Glutamatergic neuron (in vitro differentiated cells): ENCODE data around the gene GRB7. TPM values are rescaled to one million over a fixed set of nuclear protein-coding genes. Genes with fewer than 3 reads are reported as not detected.

ENCODE experiments used
- DNase-seq: peaks from one replicate; pipeline ENCODE4 v3.0.0; 2022
- H3K27ac Mint-ChIP-seq: one replicate; pipeline ENCODE4 v1.8.0; 2020; ENCODE audit warnings: mild to moderate bottlenecking, mixed read lengths, inconsistent platforms; ENCODE audit not compliant: unreplicated experiment
- H3K27me3 Mint-ChIP-seq: one replicate; pipeline ENCODE4 v1.8.0; 2020; ENCODE audit warnings: mild to moderate bottlenecking, moderate library complexity, mixed read lengths, inconsistent platforms; ENCODE audit not compliant: unreplicated experiment
- H3K36me3 Mint-ChIP-seq: one replicate; pipeline ENCODE4 v1.8.0; 2020; ENCODE audit warnings: mild to moderate bottlenecking, mixed read lengths, inconsistent platforms; ENCODE audit not compliant: unreplicated experiment
- H3K4me1 Mint-ChIP-seq: one replicate; pipeline ENCODE4 v1.8.0; 2020; ENCODE audit warnings: mild to moderate bottlenecking, low read depth, mixed read lengths, inconsistent platforms; ENCODE audit not compliant: unreplicated experiment
- H3K4me3 Mint-ChIP-seq: one replicate; pipeline ENCODE4 v1.8.0; 2020; ENCODE audit warnings: mild to moderate bottlenecking, mixed read lengths, inconsistent platforms; ENCODE audit not compliant: unreplicated experiment
- H3K9me3 Mint-ChIP-seq: one replicate; pipeline ENCODE4 v1.8.0; 2020; ENCODE audit warnings: mild to moderate bottlenecking, moderate library complexity, mixed read lengths, inconsistent platforms; ENCODE audit not compliant: unreplicated experiment
- total RNA-seq: library from RNA; stranded (reverse); fragmentation: NEBNext Ultra II Directional; extraction: Animal tissue kit (Norgen Biotek cat#: 25700); gene quantifications from one replicate; pipeline ENCODE4 v1.2.1, GENCODE V29; 2021; ENCODE audit not compliant: unreplicated experiment
- TF ChIP-seq, protein P1 (sequence below): fragments of 200-600 bp; sonication (generic); IDR thresholded peaks from one replicate; pipeline ENCODE4 v1.5.0; 2021; ENCODE audit not compliant: partially characterized antibody, unreplicated experiment

GRB7 gene
- total RNA-seq, 1 donor from 2014 or later = not detected

DNA sequence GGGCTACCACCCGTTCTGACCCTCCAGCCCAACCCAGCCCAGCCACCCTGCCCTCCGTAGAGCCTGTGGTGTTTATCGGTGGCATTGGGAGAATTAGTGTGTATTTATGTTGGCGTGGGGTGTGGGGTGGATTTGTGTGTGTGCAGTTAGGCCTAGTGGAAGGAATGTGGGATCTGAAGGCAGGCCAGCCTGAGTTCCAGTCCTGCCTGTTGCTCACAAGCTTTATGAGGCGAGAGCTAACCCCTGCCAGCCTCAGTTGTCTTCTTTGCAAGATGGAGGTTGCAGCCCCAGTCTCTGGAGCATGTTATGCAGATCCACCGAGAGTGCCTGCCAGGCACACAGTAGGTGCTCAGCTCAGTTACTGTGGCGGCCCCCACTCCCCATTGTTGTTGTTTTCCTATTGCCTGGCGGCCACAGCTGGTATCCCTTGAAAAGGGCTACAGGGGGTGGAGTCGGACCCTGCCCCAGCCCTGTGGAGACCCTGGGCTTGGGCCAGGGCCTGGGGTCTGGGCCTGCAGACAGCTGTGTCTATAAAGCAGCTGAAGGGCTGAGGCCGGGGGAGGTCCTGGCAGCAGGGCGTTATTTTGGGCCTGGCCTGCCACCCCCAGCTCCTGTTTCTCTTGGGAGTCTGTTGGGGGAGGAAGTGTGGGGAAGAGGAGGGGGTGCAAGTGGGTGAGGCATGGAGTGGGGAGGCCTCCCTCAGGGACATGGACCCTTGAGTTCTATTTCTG, 32.8 kb upstream of the GRB7 start:
- TF ChIP-seq, protein P1, sequence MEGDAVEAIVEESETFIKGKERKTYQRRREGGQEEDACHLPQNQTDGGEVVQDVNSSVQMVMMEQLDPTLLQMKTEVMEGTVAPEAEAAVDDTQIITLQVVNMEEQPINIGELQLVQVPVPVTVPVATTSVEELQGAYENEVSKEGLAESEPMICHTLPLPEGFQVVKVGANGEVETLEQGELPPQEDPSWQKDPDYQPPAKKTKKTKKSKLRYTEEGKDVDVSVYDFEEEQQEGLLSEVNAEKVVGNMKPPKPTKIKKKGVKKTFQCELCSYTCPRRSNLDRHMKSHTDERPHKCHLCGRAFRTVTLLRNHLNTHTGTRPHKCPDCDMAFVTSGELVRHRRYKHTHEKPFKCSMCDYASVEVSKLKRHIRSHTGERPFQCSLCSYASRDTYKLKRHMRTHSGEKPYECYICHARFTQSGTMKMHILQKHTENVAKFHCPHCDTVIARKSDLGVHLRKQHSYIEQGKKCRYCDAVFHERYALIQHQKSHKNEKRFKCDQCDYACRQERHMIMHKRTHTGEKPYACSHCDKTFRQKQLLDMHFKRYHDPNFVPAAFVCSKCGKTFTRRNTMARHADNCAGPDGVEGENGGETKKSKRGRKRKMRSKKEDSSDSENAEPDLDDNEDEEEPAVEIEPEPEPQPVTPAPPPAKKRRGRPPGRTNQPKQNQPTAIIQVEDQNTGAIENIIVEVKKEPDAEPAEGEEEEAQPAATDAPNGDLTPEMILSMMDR = no peak
- Mint-ChIP-seq H3K4me1 (peaks cover 11% of the 10 kb centered on the region), H3K27ac (no peak overlapping the region), H3K9me3 (peaks cover 9% of the 10 kb centered on the region), H3K36me3 (no peaks in the 10 kb centered on the region), H3K4me3 (no peak overlapping the region), H3K27me3 (peaks cover 4% of the 10 kb centered on the region)
- no peak for DNase-seq

DNA sequence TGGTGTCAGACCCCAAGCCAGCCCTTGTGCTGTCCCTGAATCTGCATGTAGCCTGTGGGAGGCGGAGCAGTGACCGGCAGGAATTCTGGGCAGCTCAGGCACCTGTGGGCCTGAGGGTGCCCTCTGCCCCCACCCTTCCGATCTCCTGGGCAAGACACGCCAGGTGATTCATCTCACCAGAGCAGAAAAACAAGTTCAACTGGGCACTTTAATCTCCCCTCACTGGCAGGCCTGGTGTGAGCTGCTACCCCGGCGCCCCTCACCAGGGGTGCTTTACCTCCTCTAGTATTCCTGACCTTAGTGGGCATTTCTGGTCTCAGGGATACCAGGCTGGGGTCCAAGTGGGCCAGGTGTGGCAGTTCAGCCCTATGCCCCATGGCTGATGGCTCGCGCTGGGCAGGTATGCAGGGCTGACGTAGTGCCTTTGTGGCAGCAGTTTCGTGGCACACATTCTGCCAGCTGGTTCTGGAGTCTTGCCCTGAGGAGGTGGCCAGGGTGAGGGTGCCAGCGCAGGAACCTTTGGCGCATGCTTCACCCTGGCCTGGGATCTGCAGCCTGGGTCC, 31.9 kb upstream of the GRB7 start:
- Mint-ChIP-seq H3K4me1 (peaks cover 11% of the 10 kb centered on the region), H3K36me3 (no peaks in the 10 kb centered on the region), H3K4me3 (no peak overlapping the region), H3K9me3 (peaks cover 11% of the 10 kb centered on the region), H3K27me3 (peaks cover 4% of the 10 kb centered on the region), H3K27ac (no peak overlapping the region)
- TF ChIP-seq, protein P1 = no peak
- DNase-seq = no peak

DNA sequence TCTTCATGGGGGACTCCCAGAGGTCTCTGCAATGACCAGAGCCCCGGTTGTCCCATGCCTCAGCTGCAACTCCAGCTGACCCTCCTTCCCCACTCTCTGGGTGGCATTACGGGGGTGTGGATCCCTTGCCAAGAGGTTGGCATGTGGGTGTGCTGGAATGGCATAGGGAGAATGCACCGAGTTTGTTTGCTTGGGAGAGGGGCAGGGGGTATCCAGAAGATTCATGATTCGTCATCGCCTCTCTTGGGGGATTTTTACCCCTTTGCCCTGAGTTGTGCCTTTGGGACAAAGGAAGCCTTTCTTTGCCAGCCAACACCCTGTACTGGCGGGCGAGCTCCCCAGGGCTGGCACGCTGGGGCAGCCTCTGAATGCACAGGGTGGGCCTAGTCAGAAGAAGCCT, 31.4 kb upstream of the GRB7 start:
- peaks cover 2% of the 10 kb centered on the region for H3K27me3 Mint-ChIP-seq
- peaks cover 11% of the 10 kb centered on the region for H3K4me1 Mint-ChIP-seq
- H3K9me3 Mint-ChIP-seq = peaks cover 11% of the 10 kb centered on the region
- TF ChIP-seq, protein P1 = no peak
- no peak for DNase-seq
- no peak overlapping the region for H3K4me3 Mint-ChIP-seq
- H3K36me3 Mint-ChIP-seq = no peaks in the 10 kb centered on the region
- H3K27ac Mint-ChIP-seq = no peak overlapping the region

DNA sequence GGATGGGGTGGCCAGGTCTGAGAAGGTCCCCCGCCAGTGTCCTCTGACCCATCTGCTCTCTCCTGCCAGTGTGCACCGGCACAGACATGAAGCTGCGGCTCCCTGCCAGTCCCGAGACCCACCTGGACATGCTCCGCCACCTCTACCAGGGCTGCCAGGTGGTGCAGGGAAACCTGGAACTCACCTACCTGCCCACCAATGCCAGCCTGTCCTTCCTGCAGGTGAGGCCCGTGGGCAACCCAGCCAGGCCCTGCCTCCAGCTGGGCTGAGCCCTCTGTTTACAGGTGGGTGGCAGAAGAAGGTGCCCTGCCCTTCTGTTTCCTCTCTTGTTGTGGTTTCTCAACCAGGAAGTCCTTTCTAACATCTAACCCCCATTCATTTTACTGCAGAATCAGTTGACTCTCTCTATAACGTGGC, 30.8 kb upstream of the GRB7 start:
- Mint-ChIP-seq H3K27me3 (peaks cover 2% of the 10 kb centered on the region), H3K9me3 (peaks cover 11% of the 10 kb centered on the region), H3K36me3 (no peaks in the 10 kb centered on the region), H3K27ac (no peak overlapping the region), H3K4me3 (no peak overlapping the region), H3K4me1 (peaks cover 14% of the 10 kb centered on the region)
- no peak for DNase-seq
- TF ChIP-seq, protein P1 = no peak

DNA sequence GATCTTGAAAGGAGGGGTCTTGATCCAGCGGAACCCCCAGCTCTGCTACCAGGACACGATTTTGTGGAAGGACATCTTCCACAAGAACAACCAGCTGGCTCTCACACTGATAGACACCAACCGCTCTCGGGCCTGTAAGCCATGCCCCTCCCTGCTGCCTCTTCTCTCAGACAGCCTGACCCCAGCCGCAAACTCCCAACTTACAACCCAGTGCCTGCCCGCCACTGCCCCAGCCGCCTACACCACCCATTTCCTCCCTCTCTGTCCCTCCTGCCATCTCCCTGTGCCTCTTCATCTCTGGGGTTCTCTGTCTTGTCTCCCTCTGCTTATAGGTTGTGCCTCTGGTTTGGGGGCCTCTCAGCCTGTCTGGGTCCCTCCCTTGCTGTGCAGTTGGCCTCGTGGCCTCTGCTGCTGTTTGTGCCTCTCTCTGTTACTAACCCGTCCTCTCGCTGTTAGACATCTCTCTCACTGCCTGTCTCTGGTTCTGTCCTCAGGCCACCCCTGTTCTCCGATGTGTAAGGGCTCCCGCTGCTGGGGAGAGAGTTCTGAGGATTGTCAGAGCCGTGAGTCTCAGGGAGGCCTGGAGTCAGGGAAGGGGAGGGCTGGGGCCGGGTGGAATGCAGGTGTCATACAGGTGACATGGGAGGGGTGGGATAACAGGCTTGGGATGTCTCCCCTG, 28.3 kb upstream of the GRB7 start:
- TF ChIP-seq, protein P1 = no peak
- Mint-ChIP-seq H3K36me3 (no peaks in the 10 kb centered on the region), H3K4me3 (peak overlapping the region; percentile 81), H3K4me1 (peaks cover 14% of the 10 kb centered on the region), H3K27ac (peak overlapping the region; percentile 81), H3K9me3 (peaks cover 11% of the 10 kb centered on the region), H3K27me3 (peaks cover 2% of the 10 kb centered on the region)
- no peak for DNase-seq
